Body of pancreas (tissue), 4 donors: Measurements from ENCODE around the gene ADAMTSL2. TPM values are rescaled to one million over a fixed set of nuclear protein-coding genes. Genes with fewer than 3 reads are reported as not detected.

Experiments
- ATAC-seq: fragments of 150-250 bp; one replicate; pipeline ENCODE4 v1.9.1; 2016
- DNase-seq, 4 donors: peaks; one replicate each; pipeline ENCODE4 v3.0.0-alpha.2; 2019
- H3K27ac ChIP-seq, 4 donors: fragments of 200-600 bp; sonication (generic); 1 replicate in 3 of 4; 2 replicates in 1 of 4; pipeline versions ENCODE4 v1.5.1 to v1.6.1; 2016 to 2019; ENCODE audit warnings: mild to moderate bottlenecking in 1 of 4, mixed read lengths in 1 of 4, moderate library complexity in 1 of 4
- H3K27me3 ChIP-seq, 2 donors: fragments of 200-600 bp; sonication (generic); one replicate each; pipeline ENCODE4 v1.6.0; 2016; ENCODE audit warnings: mild to moderate bottlenecking in 1 of 2
- H3K36me3 ChIP-seq, 2 donors: fragments of 200-600 bp; sonication (generic); replicated peaks in 1 of 2; 2 replicates each; pipeline ENCODE4 v1.5.1; 2016; ENCODE audit warnings: low read depth in 2 of 2; ENCODE audit not compliant: insufficient read depth in 1 of 2
- H3K4me1 ChIP-seq: fragments of 200-600 bp; sonication (generic); one replicate; pipeline ENCODE4 v1.6.0; 2016
- H3K4me3 ChIP-seq, 2 donors: fragments of 200-600 bp; sonication (generic); 1 replicate in 1 of 2; 2 replicates in 1 of 2; pipeline ENCODE4 v1.5.1; 2016 to 2019
- H3K9me3 ChIP-seq, 3 donors: fragments of 200-600 bp; sonication (generic); 1 replicate in 2 of 3; 2 replicates in 1 of 3; pipeline ENCODE4 v1.5.1; 2016
- POLR2A ChIP-seq, 3 donors: fragments of 450-650 bp; IDR thresholded peaks; one replicate each; pipeline ENCODE4 v1.6.1; 2016; ENCODE audit warnings: antibody characterized with exemption in 3 of 3, mild to moderate bottlenecking in 2 of 3
- WGBS, 2 donors: methylation state at CpG; one replicate each; pipeline ENCODE4 v1.1.5; 2017; 5-methylcytosine and 5-hydroxymethylcytosine counted together
- intact Hi-C: fragments of 100-400 bp; cut with DNase I; formaldehyde crosslinking; loops from one replicate; pipeline ENCODE4 v1.15.1; 2023
- total RNA-seq, 2 donors: library from RNA; depleted of rRNA; stranded (reverse); fragments of >200 nt; gene quantifications; one replicate each; pipeline ENCODE4 v1.1.0, GENCODE V29; 2016
- TF ChIP-seq, protein P1 (sequence below), 7 experiments: fragments of 450-650 bp in 4 of 7; fragments of 200-600 bp in 3 of 7; sonication (generic) in 3 of 7; IDR thresholded peaks; one replicate each; pipeline ENCODE4 v1.5.1; 2016 to 2019; ENCODE audit warnings: antibody characterized with exemption in 7 of 7

ADAMTSL2 gene
- total RNA-seq, 2 donors from 2014 or later: 4.2 to 21.8 TPM

GRCh38 chr9:133552236-133552635 is 17.7 kb downstream of the ADAMTSL2 start:
- 81 to 82% methylated on average over 4 to 8 of the region's 8 CpGs for WGBS, 2 donors
- Histone ChIP-seq H3K9me3 (no peaks in the 10 kb centered on the region), H3K4me3 (no peak overlapping the region), H3K4me1 (no peaks in the 10 kb centered on the region), H3K27ac (no peak overlapping the region), H3K27me3 (no peaks in the 10 kb centered on the region), H3K36me3 (no peaks in the 10 kb centered on the region)
- DNase-seq: no peak
- no peak for ATAC-seq
- TF ChIP-seq, protein P1, sequence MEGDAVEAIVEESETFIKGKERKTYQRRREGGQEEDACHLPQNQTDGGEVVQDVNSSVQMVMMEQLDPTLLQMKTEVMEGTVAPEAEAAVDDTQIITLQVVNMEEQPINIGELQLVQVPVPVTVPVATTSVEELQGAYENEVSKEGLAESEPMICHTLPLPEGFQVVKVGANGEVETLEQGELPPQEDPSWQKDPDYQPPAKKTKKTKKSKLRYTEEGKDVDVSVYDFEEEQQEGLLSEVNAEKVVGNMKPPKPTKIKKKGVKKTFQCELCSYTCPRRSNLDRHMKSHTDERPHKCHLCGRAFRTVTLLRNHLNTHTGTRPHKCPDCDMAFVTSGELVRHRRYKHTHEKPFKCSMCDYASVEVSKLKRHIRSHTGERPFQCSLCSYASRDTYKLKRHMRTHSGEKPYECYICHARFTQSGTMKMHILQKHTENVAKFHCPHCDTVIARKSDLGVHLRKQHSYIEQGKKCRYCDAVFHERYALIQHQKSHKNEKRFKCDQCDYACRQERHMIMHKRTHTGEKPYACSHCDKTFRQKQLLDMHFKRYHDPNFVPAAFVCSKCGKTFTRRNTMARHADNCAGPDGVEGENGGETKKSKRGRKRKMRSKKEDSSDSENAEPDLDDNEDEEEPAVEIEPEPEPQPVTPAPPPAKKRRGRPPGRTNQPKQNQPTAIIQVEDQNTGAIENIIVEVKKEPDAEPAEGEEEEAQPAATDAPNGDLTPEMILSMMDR (IDR thresholded peaks at IDR 0.05): no peak
- TF ChIP-seq POLR2A (IDR thresholded peaks at IDR 0.05): no peak
- intact Hi-C loops: no loop called here

- DNase-seq (no peak), ATAC-seq (no peak)
- no peaks in the 10 kb centered on the region for H3K36me3 ChIP-seq
- H3K4me1 ChIP-seq: no peaks in the 10 kb centered on the region
- H3K4me3 ChIP-seq: no peak overlapping the region
- TF ChIP-seq, protein P1 (IDR thresholded peaks at IDR 0.05): no peak
- TF ChIP-seq POLR2A (IDR thresholded peaks at IDR 0.05): no peak
- intact Hi-C loops: no loop called here
- 78 to 86% methylated on average over 10 of the region's 10 CpGs for WGBS, 2 donors
- no peaks in the 10 kb centered on the region for H3K9me3 ChIP-seq
- H3K27me3 ChIP-seq: no peaks in the 10 kb centered on the region
- H3K27ac ChIP-seq: no peak overlapping the region
These were observed 18.6 kb downstream of the ADAMTSL2 start for GRCh38 chr9:133553123-133553522.

- Histone ChIP-seq H3K27me3 (no peaks in the 10 kb centered on the region), H3K4me3 (no peak overlapping the region), H3K4me1 (no peaks in the 10 kb centered on the region), H3K27ac (no peak overlapping the region), H3K36me3 (no peaks in the 10 kb centered on the region), H3K9me3 (no peaks in the 10 kb centered on the region)
- DNase-seq (no peak), ATAC-seq (no peak)
- TF ChIP-seq, protein P1 (IDR thresholded peaks at IDR 0.05): no peak
- no peak for TF ChIP-seq POLR2A (IDR thresholded peaks at IDR 0.05)
- WGBS, 2 donors: 86 to 89% methylated on average over 10 to 15 of the region's 31 CpGs
- intact Hi-C loops: no loop called here
These were observed 19.6 kb downstream of the ADAMTSL2 start for GRCh38 chr9:133553973-133554713.

- TF ChIP-seq, protein P1 (IDR thresholded peaks at IDR 0.05): no peak
- TF ChIP-seq POLR2A (IDR thresholded peaks at IDR 0.05): no peak
- no peak overlapping the region for H3K27ac ChIP-seq
- WGBS, 2 donors: 90 to 92% methylated on average over 4 to 8 of the region's 8 CpGs
- ATAC-seq: no peak
- intact Hi-C loops: no loop called here
- H3K4me3 ChIP-seq: no peak overlapping the region
- no peak for DNase-seq
- no peaks in the 10 kb centered on the region for H3K4me1 ChIP-seq
- H3K9me3 ChIP-seq: no peaks in the 10 kb centered on the region
- no peaks in the 10 kb centered on the region for H3K36me3 ChIP-seq
- no peaks in the 10 kb centered on the region for H3K27me3 ChIP-seq
These were observed 20.2 kb downstream of the ADAMTSL2 start for GRCh38 chr9:133554729-133555128.

DNA sequence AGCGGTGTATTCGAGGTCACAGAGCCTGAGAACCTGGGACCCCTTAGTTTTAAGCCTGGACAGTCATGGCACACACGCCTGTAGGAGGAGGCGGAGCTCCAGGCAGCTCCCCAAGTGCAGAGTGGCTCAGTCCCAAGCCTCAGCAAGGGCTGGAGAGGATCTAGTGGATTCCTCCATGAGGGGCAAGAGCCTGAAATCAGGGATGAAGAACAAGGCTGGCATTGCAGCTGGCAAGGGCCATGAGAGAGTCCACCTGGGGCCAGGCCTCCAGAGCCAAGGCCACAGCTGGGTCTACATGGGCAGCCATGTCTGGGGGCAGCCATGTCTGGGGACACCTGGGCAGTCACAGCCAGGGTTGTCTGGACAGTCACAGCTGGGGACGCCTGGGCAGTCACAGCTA is 21.9 kb downstream of the ADAMTSL2 start:
- ATAC-seq: no peak
- H3K36me3 ChIP-seq: no peaks in the 10 kb centered on the region

More for the DNA sequence above, 21.9 kb downstream of the ADAMTSL2 start:
- Histone ChIP-seq H3K9me3 (no peaks in the 10 kb centered on the region), H3K4me3 (no peak overlapping the region), H3K4me1 (peaks cover 9% of the 10 kb centered on the region), H3K27ac (no peak overlapping the region), H3K27me3 (no peaks in the 10 kb centered on the region)
- intact Hi-C loops: no loop called here
- WGBS, 2 donors: 86 to 92% methylated on average over 4 to 5 of the region's 5 CpGs
- DNase-seq: no peak
- TF ChIP-seq, protein P1 (IDR thresholded peaks at IDR 0.05): no peak
- no peak for TF ChIP-seq POLR2A (IDR thresholded peaks at IDR 0.05)
